ENCODE results near the gene PLA2G2C. TPM values are rescaled to one million over a fixed set of nuclear protein-coding genes. Genes with fewer than 3 reads are reported as not detected.

The PLA2G2C gene
- total RNA-seq, 4 donors from 2014 or later = 0.33 to 0.42 (median 0.40) TPM; not detected in 1

DNA sequence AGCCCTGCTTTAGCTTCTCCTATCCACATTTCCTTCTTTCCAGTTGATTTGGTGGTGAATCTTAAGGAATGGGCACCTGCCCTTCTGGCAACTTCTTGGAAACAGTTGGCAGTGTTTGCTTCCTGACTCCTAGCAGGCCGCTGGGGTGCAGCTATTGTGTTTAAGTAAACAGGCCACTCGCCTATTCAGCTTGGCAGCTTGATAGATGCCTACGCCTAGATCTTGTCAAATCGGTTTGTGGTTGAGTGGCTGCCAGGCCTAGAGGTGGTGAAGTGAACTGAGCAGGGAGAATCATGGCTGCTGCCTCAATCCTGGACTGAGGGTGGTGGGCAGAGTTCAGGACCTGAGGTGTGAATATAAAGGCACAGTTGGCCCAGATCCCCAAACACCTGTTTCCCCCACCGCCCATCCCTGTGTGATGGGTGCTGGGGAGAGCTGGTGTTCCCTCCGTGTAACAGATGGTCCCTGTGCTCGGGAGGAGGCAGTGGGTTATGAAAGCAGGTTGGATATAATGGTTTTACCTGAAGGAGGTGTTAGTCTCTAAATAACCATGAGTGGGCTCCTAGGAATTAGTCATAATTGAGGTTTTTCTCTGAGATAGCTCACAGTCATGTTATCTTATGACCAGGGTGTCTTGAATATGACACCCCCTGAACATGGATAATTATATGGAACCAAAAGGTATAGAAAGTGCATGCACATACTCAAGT, 940 bp upstream of the PLA2G2C start:
- peaks cover 0 to 8% (median 0%) of the 10 kb centered on the region in 4 donors for H3K27me3 ChIP-seq
- H3K4me1 ChIP-seq = peaks cover 22 to 80% (median 75%) of the 10 kb centered on the region in 4 donors
- peak overlapping the region; percentile 86 to 93 (median 88) for H3K27ac ChIP-seq (replicated peaks in 1 of 4)
- H3K9me3 ChIP-seq = no peaks in the 10 kb centered on the region
- peaks cover 0 to 12% (median 5%) of the 10 kb centered on the region in 4 donors for H3K36me3 ChIP-seq
- DNase-seq (ENCODE audit: extremely low spot score) = no peak
- peak overlapping the region; percentile 62 to 72 (median 67) for H3K4me3 ChIP-seq
- no peak for TF ChIP-seq POLR2A (IDR thresholded peaks at IDR 0.05; ENCODE audit: low read depth)
- TF ChIP-seq, protein P1, sequence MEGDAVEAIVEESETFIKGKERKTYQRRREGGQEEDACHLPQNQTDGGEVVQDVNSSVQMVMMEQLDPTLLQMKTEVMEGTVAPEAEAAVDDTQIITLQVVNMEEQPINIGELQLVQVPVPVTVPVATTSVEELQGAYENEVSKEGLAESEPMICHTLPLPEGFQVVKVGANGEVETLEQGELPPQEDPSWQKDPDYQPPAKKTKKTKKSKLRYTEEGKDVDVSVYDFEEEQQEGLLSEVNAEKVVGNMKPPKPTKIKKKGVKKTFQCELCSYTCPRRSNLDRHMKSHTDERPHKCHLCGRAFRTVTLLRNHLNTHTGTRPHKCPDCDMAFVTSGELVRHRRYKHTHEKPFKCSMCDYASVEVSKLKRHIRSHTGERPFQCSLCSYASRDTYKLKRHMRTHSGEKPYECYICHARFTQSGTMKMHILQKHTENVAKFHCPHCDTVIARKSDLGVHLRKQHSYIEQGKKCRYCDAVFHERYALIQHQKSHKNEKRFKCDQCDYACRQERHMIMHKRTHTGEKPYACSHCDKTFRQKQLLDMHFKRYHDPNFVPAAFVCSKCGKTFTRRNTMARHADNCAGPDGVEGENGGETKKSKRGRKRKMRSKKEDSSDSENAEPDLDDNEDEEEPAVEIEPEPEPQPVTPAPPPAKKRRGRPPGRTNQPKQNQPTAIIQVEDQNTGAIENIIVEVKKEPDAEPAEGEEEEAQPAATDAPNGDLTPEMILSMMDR (IDR thresholded peaks at IDR 0.05) = peak in 1 of 3 experiments; percentile 35
- intact Hi-C loops (cut with DNase I) = no loop called here
- 30% methylated on average over 6 of the region's 7 CpGs for WGBS

DNA sequence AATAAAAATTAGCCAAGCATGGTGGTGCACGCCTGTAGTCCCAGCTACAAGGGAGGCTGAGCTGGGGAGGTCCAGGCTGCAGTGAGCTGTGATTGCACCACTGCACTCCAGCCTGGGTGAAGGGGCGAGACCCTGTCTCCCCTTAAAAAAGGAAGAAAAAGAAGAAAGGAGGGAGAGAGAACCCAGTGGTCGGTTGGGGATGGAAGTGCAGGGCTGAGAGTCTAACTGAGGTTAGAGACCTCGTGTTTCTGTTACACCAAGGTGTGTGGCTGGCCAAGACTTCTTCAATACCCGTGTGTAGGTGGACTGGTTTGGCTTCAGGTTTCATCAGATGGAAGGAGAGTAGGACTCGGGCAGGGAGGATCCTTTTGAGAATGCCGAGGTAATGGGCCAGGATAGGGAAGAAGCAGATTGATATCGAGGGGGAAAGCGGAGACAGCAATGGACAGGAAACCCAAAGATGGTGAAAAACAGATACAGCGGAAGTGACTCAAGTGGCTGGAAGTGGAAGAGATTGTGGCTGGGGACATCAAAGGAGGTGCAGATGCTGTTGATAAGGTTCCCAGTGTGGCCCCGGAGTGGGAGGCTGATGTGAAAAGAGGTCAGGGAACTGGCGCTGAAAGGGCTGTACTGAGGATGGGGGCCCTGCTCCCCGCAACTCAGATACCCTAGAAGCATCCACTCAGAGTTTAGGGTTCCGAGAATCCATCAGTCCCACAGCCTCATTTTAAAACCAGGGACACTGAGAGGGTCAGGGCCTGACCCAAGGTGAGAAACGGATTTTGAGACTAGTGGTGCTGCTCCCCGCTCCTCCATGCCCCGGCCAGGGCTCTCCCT, 1.1 kb downstream of the PLA2G2C start:
- intact Hi-C loops (cut with DNase I) = no loop called here
- no peaks in the 10 kb centered on the region for H3K9me3 ChIP-seq
- TF ChIP-seq, protein P1 (IDR thresholded peaks at IDR 0.05) = no peak
- peak overlapping the region; percentile 86 to 93 (median 88) for H3K27ac ChIP-seq (replicated peaks in 1 of 4)
- H3K36me3 ChIP-seq = no peaks in the 10 kb centered on the region
- H3K27me3 ChIP-seq = peaks cover 0 to 8% (median 0%) of the 10 kb centered on the region in 4 donors
- 77% methylated on average over 14 of the region's 17 CpGs for whole genome bisulfite sequencing
- no peak for DNase-seq (ENCODE audit: extremely low spot score)
- H3K4me3 ChIP-seq = peak overlapping the region; percentile 62 to 72 (median 67)
- H3K4me1 ChIP-seq = peaks cover 22 to 62% (median 57%) of the 10 kb centered on the region in 4 donors

GRCh38 chr1:20184481-20184900, 1.8 kb downstream of the PLA2G2C start:
- WGBS = 66% methylated on average over 6 of the region's 6 CpGs
- TF ChIP-seq POLR2AphosphoS5 (IDR thresholded peaks at IDR 0.05) (no peak), EP300 (IDR thresholded peaks at IDR 0.05) (no peak), POLR2A (IDR thresholded peaks at IDR 0.05; ENCODE audit: low read depth) (no peak)
- TF ChIP-seq, protein P1 (IDR thresholded peaks at IDR 0.05) = no peak
- DNase-seq (ENCODE audit: extremely low spot score) = no peak
- Histone ChIP-seq H3K36me3 (no peaks in the 10 kb centered on the region), H3K9me3 (no peaks in the 10 kb centered on the region), H3K27me3 (peaks cover 0 to 8% (median 0%) of the 10 kb centered on the region in 4 donors), H3K4me1 (peaks cover 22 to 59% (median 53%) of the 10 kb centered on the region in 4 donors), H3K4me3 (no peak overlapping the region), H3K27ac (replicated peaks in 1 of 4) (peak overlapping the region in 3 of 4 donors; percentile 86 to 93 (median 88))
- intact Hi-C loops (cut with DNase I) = no loop called here

DNA sequence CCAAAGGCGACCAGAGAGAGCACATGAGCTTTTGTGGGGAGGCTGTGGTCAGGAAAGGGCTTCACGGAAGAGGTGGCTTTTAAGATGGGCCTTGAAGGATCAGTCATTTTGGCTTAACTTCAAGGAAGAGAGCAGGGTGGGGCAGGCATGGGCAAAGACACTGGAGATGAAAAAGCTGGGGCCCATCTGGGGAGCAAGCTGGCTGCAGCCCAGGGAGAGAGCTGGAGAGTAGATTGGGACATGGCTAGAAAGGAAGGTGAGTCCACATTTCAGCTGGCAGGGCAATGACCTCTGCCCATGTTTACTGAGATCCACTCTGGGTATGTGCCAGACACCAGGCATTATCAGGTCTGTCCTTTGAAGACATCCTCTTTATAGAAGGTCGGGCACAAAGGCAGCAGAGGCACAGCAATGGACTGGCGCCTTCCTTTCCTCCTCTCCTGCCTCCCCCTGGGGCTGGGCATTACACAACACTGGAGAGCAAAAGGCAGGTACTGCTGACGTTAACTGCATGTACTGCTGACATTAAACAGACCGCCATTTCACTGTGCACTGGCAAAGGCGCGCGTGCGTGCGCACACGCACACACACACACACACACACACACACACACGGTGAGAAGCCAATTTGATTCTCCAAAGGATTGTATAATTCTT, 2.6 kb downstream of the PLA2G2C start:
- intact Hi-C loops (cut with DNase I) = no loop called here
- Histone ChIP-seq H3K9me3 (no peaks in the 10 kb centered on the region), H3K36me3 (no peaks in the 10 kb centered on the region), H3K27me3 (peaks cover 0 to 8% (median 0%) of the 10 kb centered on the region in 4 donors), H3K27ac (replicated peaks in 1 of 4) (peak overlapping the region in 3 of 4 donors; percentile 86 to 93 (median 88)), H3K4me1 (peaks cover 22 to 59% (median 53%) of the 10 kb centered on the region in 4 donors), H3K4me3 (no peak overlapping the region)
- 79% methylated on average over 12 of the region's 13 CpGs for WGBS
- no peak for TF ChIP-seq POLR2A (IDR thresholded peaks at IDR 0.05; ENCODE audit: low read depth)
- TF ChIP-seq POLR2AphosphoS5 (IDR thresholded peaks at IDR 0.05) = peak in 1 of 2 donors; percentile 15
- DNase-seq (ENCODE audit: extremely low spot score) = no peak
